H9 (cell line): Measurements from ENCODE around the gene CCDC102A. TPM values are rescaled to one million over a fixed set of nuclear protein-coding genes. Genes with fewer than 3 reads are reported as not detected.

Source experiments
- DNase-seq: peaks from one replicate; pipeline ENCODE4 v3.0.0-alpha.2; 2017
- H2AFZ ChIP-seq: one replicate; pipeline ENCODE4 v1.6.1; 2013; ENCODE audit warnings: mild to moderate bottlenecking, low read length, control low read depth, moderate library complexity
- H2AK5ac ChIP-seq: 2 replicates; pipeline ENCODE4 v1.6.1; 2013; ENCODE audit warnings: low read length, control low read depth, mixed read lengths; ENCODE audit not compliant: insufficient read length
- H2BK120ac ChIP-seq: one replicate; pipeline ENCODE4 v1.6.1; 2013; ENCODE audit warnings: low read depth, mild to moderate bottlenecking, low read length, control low read depth, inconsistent platforms; ENCODE audit not compliant: poor library complexity, severe bottlenecking
- H2BK12ac ChIP-seq: 2 replicates; pipeline ENCODE4 v1.6.1; 2013; ENCODE audit warnings: low read length, control low read depth, mixed read lengths, low read depth; ENCODE audit not compliant: insufficient read length
- H2BK15ac ChIP-seq: 2 replicates; pipeline ENCODE4 v1.6.1; 2013; ENCODE audit warnings: low read depth, low read length, control low read depth
- H2BK20ac ChIP-seq: one replicate; pipeline ENCODE4 v1.6.1; 2013; ENCODE audit warnings: low read depth, mild to moderate bottlenecking, low read length, control low read depth, inconsistent platforms; ENCODE audit not compliant: poor library complexity, severe bottlenecking
- H2BK5ac ChIP-seq: 2 replicates; pipeline ENCODE4 v1.6.1; 2013; ENCODE audit warnings: low read length, control low read depth, mixed read lengths; ENCODE audit not compliant: insufficient read length
- H3K14ac ChIP-seq: 2 replicates; pipeline ENCODE4 v1.6.1; 2013; ENCODE audit warnings: low read length, control low read depth; ENCODE audit not compliant: insufficient read depth
- H3K18ac ChIP-seq: 2 replicates; pipeline ENCODE4 v1.6.1; 2013; ENCODE audit warnings: low read depth, mild to moderate bottlenecking, mixed read lengths, low read length, control low read depth; ENCODE audit not compliant: insufficient read length
- H3K23ac ChIP-seq: 2 replicates; pipeline ENCODE4 v1.6.1; 2013; ENCODE audit warnings: low read length, control low read depth, mixed read lengths, low read depth; ENCODE audit not compliant: insufficient read length
- H3K23me2 ChIP-seq: 2 replicates; pipeline ENCODE4 v1.6.1; 2013; ENCODE audit warnings: low read depth, mild to moderate bottlenecking, mixed read lengths, low read length, control low read depth; ENCODE audit not compliant: insufficient read length, poor library complexity, severe bottlenecking
- H3K27ac ChIP-seq: 2 replicates; pipeline ENCODE4 v1.5.1; 2013; ENCODE audit warnings: low read length, control low read depth, mixed read lengths, low read depth; ENCODE audit not compliant: insufficient read length
- H3K27me3 ChIP-seq: 2 replicates; pipeline ENCODE4 v1.6.1; 2013; ENCODE audit warnings: low read length, control low read depth, inconsistent platforms; ENCODE audit not compliant: insufficient read depth
- H3K4ac ChIP-seq: 2 replicates; pipeline ENCODE4 v1.6.1; 2013; ENCODE audit warnings: low read depth, mild to moderate bottlenecking, control low read depth, inconsistent platforms, low read length, moderate library complexity
- H3K4me1 ChIP-seq: 2 replicates; pipeline ENCODE4 v1.6.1; 2013; ENCODE audit warnings: low read length, control low read depth, inconsistent platforms; ENCODE audit not compliant: insufficient read depth
- H3K4me2 ChIP-seq: 2 replicates; pipeline ENCODE4 v1.6.1; 2013; ENCODE audit warnings: low read length, control low read depth, mixed read lengths; ENCODE audit not compliant: insufficient read length, insufficient read depth
- H3K56ac ChIP-seq: 2 replicates; pipeline ENCODE4 v1.6.1; 2013; ENCODE audit warnings: low read depth, mild to moderate bottlenecking, mixed read lengths, low read length, control low read depth; ENCODE audit not compliant: insufficient read length
- H3K79me1 ChIP-seq: 2 replicates; pipeline ENCODE4 v1.6.1; 2013; ENCODE audit warnings: low read depth, mild to moderate bottlenecking, moderate library complexity, low read length, control low read depth, inconsistent platforms; ENCODE audit not compliant: insufficient read depth, poor library complexity, severe bottlenecking
- H3K79me2 ChIP-seq: 2 replicates; pipeline ENCODE4 v1.6.1; 2013; ENCODE audit warnings: low read length, control low read depth, inconsistent platforms; ENCODE audit not compliant: insufficient read depth
- H3K9ac ChIP-seq: 2 replicates; pipeline ENCODE4 v1.6.1; 2013; ENCODE audit warnings: low read length, control low read depth, mixed read lengths; ENCODE audit not compliant: insufficient read length; ENCODE audit errors: extremely low read depth
- H3K9me3 ChIP-seq: one replicate; pipeline ENCODE4 v1.6.1; 2013; ENCODE audit warnings: low read depth, low read length, inconsistent platforms; ENCODE audit not compliant: control insufficient read depth
- H3T11ph ChIP-seq: one replicate; pipeline ENCODE4 v1.6.1; 2013; ENCODE audit warnings: mild to moderate bottlenecking, low read length, control low read depth, inconsistent platforms
- H4K20me1 ChIP-seq: one replicate; pipeline ENCODE4 v1.6.1; 2013; ENCODE audit not compliant: control insufficient read depth, insufficient read length, insufficient read depth
- H4K5ac ChIP-seq: 2 replicates; pipeline ENCODE4 v1.6.1; 2013; ENCODE audit warnings: low read depth, mild to moderate bottlenecking, mixed read lengths, low read length, control low read depth; ENCODE audit not compliant: insufficient read length
- H4K8ac ChIP-seq: replicated peaks from 2 replicates; pipeline ENCODE4 v1.6.1; 2013; ENCODE audit warnings: low read length, control low read depth, mixed read lengths, low read depth; ENCODE audit not compliant: insufficient read length
- H4K91ac ChIP-seq: 2 replicates; pipeline ENCODE4 v1.6.1; 2013; ENCODE audit warnings: low read depth, mild to moderate bottlenecking, moderate library complexity, mixed read lengths, low read length, control low read depth; ENCODE audit not compliant: insufficient read length
- H3K27ac Mint-ChIP-seq, 3 experiments: 2 replicates in 2 of 3; 3 replicates in 1 of 3; pipeline ENCODE4 v1.8.0; 2020 to 2021; ENCODE audit warnings: mixed read lengths in 3 of 3, mild to moderate bottlenecking in 1 of 3, moderate library complexity in 1 of 3
- H3K27me3 Mint-ChIP-seq: 2 replicates; pipeline ENCODE4 v1.8.0; 2021; ENCODE audit warnings: low read depth, mild to moderate bottlenecking, moderate library complexity, mixed read lengths
- H3K36me3 Mint-ChIP-seq, 3 experiments: 2 replicates in 2 of 3; 3 replicates in 1 of 3; pipeline ENCODE4 v1.8.0; 2020 to 2021; ENCODE audit warnings: low read depth in 3 of 3, mixed read lengths in 3 of 3; ENCODE audit not compliant: insufficient read depth in 1 of 3
- H3K4me1 Mint-ChIP-seq, 2 experiments: 2 replicates each; pipeline ENCODE4 v1.8.0; 2020; ENCODE audit warnings: mixed read lengths in 2 of 2
- H3K4me3 Mint-ChIP-seq, 2 experiments: 2 replicates in 1 of 2; 3 replicates in 1 of 2; pipeline ENCODE4 v1.8.0; 2020 to 2021; ENCODE audit warnings: mild to moderate bottlenecking in 2 of 2, mixed read lengths in 2 of 2, moderate library complexity in 1 of 2
- H3K9me3 Mint-ChIP-seq, 2 experiments: 2 replicates in 1 of 2; 3 replicates in 1 of 2; pipeline ENCODE4 v1.8.0; 2020; ENCODE audit warnings: mild to moderate bottlenecking in 2 of 2, mixed read lengths in 2 of 2, moderate library complexity in 1 of 2
- CTCF ChIP-seq: fragments of 200-600 bp; sonication (generic); conservative IDR thresholded peaks from 3 replicates; pipeline ENCODE4 v1.8.0; 2021; ENCODE audit warnings: antibody characterized with exemption, mild to moderate bottlenecking
- WGBS: extraction: QIAGEN DNeasy Blood & Tissue Kit; methylation state at CpG from one replicate; pipeline ENCODE4 v1.1.7; 2013; ENCODE audit warnings: missing lambda C conversion rate, low lambda C conversion rate, mixed read lengths; ENCODE audit not compliant: insufficient read length; ENCODE audit errors: extremely low coverage; 5-methylcytosine and 5-hydroxymethylcytosine counted together
- total RNA-seq: library from RNA; stranded (reverse); gene quantifications from 2 replicates; pipeline ENCODE4 v1.2.1, GENCODE V29; 2021

The CCDC102A gene
- total RNA-seq, 1 experiment from 2014 or later, result 8.2 TPM

- no peaks in the 10 kb centered on the region for H4K20me1 ChIP-seq
- H3K27ac Mint-ChIP-seq, result no peak overlapping the region
- H3K27me3 Mint-ChIP-seq, result peaks cover 34% of the 10 kb centered on the region
- no peak overlapping the region for H4K5ac ChIP-seq
- no peaks in the 10 kb centered on the region for H3K23me2 ChIP-seq
- no peak overlapping the region for H3K4ac ChIP-seq
- no peak overlapping the region for H3T11ph ChIP-seq
- no peak overlapping the region for H3K23ac ChIP-seq
- no peak overlapping the region for H2AFZ ChIP-seq
- H3K27me3 ChIP-seq, result no peaks in the 10 kb centered on the region
- H3K4me3 Mint-ChIP-seq, result peak overlapping the region in 1 of 2 experiments; percentile 53; a peak in 1 of 5 replicates
- H2BK20ac ChIP-seq, result no peak overlapping the region
- no peak overlapping the region for H3K18ac ChIP-seq
- no peak overlapping the region for H3K9ac ChIP-seq
- no peaks in the 10 kb centered on the region for H3K79me1 ChIP-seq
- H3K79me2 ChIP-seq, result no peaks in the 10 kb centered on the region
- H3K56ac ChIP-seq, result no peak overlapping the region
- H3K4me1 ChIP-seq, result no peaks in the 10 kb centered on the region
- no peak overlapping the region for H2BK15ac ChIP-seq
- DNase-seq, result peak; percentile 19
- TF ChIP-seq CTCF, result no peak
- no peak overlapping the region for H3K4me2 ChIP-seq
- H4K91ac ChIP-seq, result no peak overlapping the region
- peaks cover 0 to 3% of the 10 kb centered on the region in 2 experiments; a peak in 1 of 5 replicates for H3K9me3 Mint-ChIP-seq
- H3K14ac ChIP-seq, result no peak overlapping the region
- H3K9me3 ChIP-seq, result no peaks in the 10 kb centered on the region
- no peak overlapping the region for H2BK12ac ChIP-seq
- H4K8ac ChIP-seq, result no peak overlapping the region
- peaks cover 0 to 2% (median 0%) of the 10 kb centered on the region in 3 experiments; a peak in 2 of 7 replicates for H3K36me3 Mint-ChIP-seq
- no peak overlapping the region for H2BK5ac ChIP-seq
- H2BK120ac ChIP-seq, result no peak overlapping the region
- no peak overlapping the region for H3K27ac ChIP-seq
- no peak overlapping the region for H2AK5ac ChIP-seq
- H3K4me1 Mint-ChIP-seq, result peaks cover 0 to 2% of the 10 kb centered on the region in 2 experiments; a peak in 2 of 4 replicates
- no CpG with 5 or more reads among the region's 4 CpGs for WGBS
Measured at GRCh38 chr16:57577691-57578224, 41.4 kb upstream of the CCDC102A start.
